Karpas-422 (cell line): ENCODE measurements around the gene DPYSL3. TPM values are rescaled to one million over a fixed set of nuclear protein-coding genes. Genes with fewer than 3 reads are reported as not detected.

Experiments
- DNase-seq: peaks from one replicate; pipeline ENCODE4 v3.0.0-alpha.2; 2015
- H2AFZ ChIP-seq: fragments of 200-600 bp; sonication (generic); 2 replicates; pipeline ENCODE4 v1.6.1; 2014; ENCODE audit warnings: antibody characterized with exemption, low read length, mixed read lengths
- H3K27ac ChIP-seq: fragments of 200-600 bp; sonication (generic); 2 replicates; pipeline ENCODE4 v1.5.1; 2014; ENCODE audit warnings: mild to moderate bottlenecking, low read length, moderate library complexity
- H3K27me3 ChIP-seq: fragments of 200-600 bp; sonication (generic); 2 replicates; pipeline ENCODE4 v1.6.1; 2014; ENCODE audit warnings: low read length, mixed read lengths
- H3K36me3 ChIP-seq: fragments of 200-600 bp; sonication (generic); 2 replicates; pipeline ENCODE4 v1.6.1; 2014; ENCODE audit warnings: low read length, mixed read lengths; ENCODE audit not compliant: insufficient read depth
- H3K4me1 ChIP-seq: fragments of 200-600 bp; sonication (generic); 2 replicates; pipeline ENCODE4 v1.6.1; 2014; ENCODE audit warnings: mild to moderate bottlenecking, low read length, mixed read lengths
- H3K4me2 ChIP-seq: fragments of 200-600 bp; sonication (generic); 2 replicates; pipeline ENCODE4 v1.6.1; 2014; ENCODE audit warnings: low read length, low read depth, mild to moderate bottlenecking; ENCODE audit not compliant: poor library complexity, severe bottlenecking
- H3K4me3 ChIP-seq: fragments of 200-600 bp; sonication (generic); 2 replicates; pipeline ENCODE4 v1.5.1; 2014; ENCODE audit warnings: mild to moderate bottlenecking, antibody characterized with exemption, low read length, mixed read lengths
- H3K79me2 ChIP-seq: fragments of 200-600 bp; sonication (generic); 2 replicates; pipeline ENCODE4 v1.6.1; 2014; ENCODE audit warnings: mild to moderate bottlenecking, low read length, mixed read lengths
- H3K9ac ChIP-seq: fragments of 200-600 bp; sonication (generic); 2 replicates; pipeline ENCODE4 v1.6.0; 2014; ENCODE audit warnings: low read length
- H3K9me2 ChIP-seq: fragments of 200-600 bp; sonication (generic), shearing (Covaris generic); replicated peaks from 2 replicates; pipeline ENCODE4 v1.6.0; 2014; ENCODE audit warnings: mild to moderate bottlenecking, low read length, moderate library complexity; ENCODE audit not compliant: insufficient read depth
- H3K9me3 ChIP-seq: fragments of 300-700, 200-600 bp; sonication (generic); 2 replicates; pipeline ENCODE4 v1.6.1; 2014; ENCODE audit warnings: low read length, mixed read lengths
- H4K20me1 ChIP-seq: fragments of 200-600 bp; sonication (generic); 2 replicates; pipeline ENCODE4 v1.6.1; 2014; ENCODE audit warnings: mild to moderate bottlenecking, antibody characterized with exemption, low read length, low read depth; ENCODE audit not compliant: insufficient read depth
- total RNA-seq: library from RNA; depleted of rRNA; stranded (reverse); fragments of >200 nt; shearing (Covaris generic); gene quantifications from 2 replicates; pipeline ENCODE4 v1.2.3, GENCODE V29; 2014; ENCODE audit warnings: low replicate concordance

Gene DPYSL3
- total RNA-seq, 1 experiment from 2014 or later = not detected

DNA sequence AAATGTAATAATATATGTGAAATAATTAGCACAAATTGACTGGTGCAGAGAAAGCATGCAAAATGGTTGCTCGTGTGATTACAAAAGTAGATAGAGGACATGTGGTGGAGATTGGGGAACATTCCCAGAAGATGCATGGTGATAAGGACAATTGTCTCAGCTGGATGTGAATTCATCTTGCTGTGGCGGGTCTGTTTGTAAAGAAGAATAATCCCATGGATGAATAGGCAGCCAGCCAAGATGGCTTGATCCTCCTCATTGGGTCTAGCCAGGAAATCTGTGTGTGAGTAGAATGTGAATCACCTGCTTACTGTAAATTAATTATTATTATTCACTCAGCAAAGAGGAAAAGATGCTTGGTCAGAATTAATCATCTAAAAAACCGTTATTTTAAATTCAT is 12.6 kb upstream of the DPYSL3 start:
- Histone ChIP-seq H3K4me1 (peaks cover 19% of the 10 kb centered on the region), H3K27me3 (no peaks in the 10 kb centered on the region), H4K20me1 (no peaks in the 10 kb centered on the region), H3K4me3 (no peak overlapping the region), H2AFZ (no peak overlapping the region), H3K9me2 (no peaks in the 10 kb centered on the region), H3K4me2 (no peak overlapping the region), H3K36me3 (no peaks in the 10 kb centered on the region), H3K27ac (no peak overlapping the region), H3K9ac (no peak overlapping the region), H3K79me2 (no peaks in the 10 kb centered on the region), H3K9me3 (no peaks in the 10 kb centered on the region)
- no peak for DNase-seq

DNA sequence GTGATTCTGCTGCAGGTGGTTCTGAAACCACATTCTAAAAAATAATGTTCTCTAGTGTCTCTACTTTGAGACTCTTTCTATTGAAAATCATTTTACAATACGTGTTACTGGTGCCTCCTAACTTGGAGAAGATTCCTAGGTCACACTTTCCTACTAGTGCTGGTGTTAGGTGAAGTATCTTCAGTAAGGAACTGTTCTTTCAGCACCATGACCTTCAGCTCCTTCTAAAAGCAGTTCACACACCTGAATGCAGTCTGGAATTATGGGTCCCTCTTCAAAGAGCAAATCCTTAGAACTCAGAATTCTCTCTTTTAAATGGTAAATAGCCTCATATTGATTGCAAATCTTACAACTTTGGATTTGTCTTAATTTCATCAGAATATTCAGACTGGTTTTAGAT is 10.6 kb upstream of the DPYSL3 start:
- no peaks in the 10 kb centered on the region for H4K20me1 ChIP-seq
- no peaks in the 10 kb centered on the region for H3K27me3 ChIP-seq
- no peak overlapping the region for H3K4me2 ChIP-seq
- no peaks in the 10 kb centered on the region for H3K9me2 ChIP-seq
- H3K79me2 ChIP-seq = no peaks in the 10 kb centered on the region
- H3K9me3 ChIP-seq = no peaks in the 10 kb centered on the region
- no peak overlapping the region for H3K9ac ChIP-seq
- H3K36me3 ChIP-seq = no peaks in the 10 kb centered on the region
- H3K4me3 ChIP-seq = no peak overlapping the region
- no peaks in the 10 kb centered on the region; the same call in 1 of the 2 replicates for H3K4me1 ChIP-seq
- H2AFZ ChIP-seq = no peak overlapping the region
- DNase-seq = no peak
- H3K27ac ChIP-seq = no peak overlapping the region

DNA sequence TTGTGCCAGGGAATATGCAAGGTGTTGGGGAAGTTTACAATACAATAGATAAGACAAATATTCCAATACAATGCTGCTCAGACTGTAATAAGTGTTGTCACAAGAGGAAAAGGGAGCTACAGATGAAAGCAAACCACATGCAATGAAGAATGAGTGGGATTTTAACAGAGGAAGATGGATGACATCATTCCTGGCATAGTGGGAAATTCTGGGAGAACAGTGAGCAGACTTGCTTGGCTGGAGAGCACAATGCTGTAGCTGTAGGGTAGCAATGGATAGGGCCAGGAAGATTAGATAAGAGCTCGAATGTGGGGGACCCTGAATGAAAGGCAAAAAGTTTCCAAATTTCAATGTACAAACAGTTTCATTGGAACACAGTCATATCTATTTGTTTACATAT is 9.5 kb upstream of the DPYSL3 start:
- Histone ChIP-seq H4K20me1 (no peaks in the 10 kb centered on the region), H3K79me2 (no peaks in the 10 kb centered on the region), H3K4me1 (no peaks in the 10 kb centered on the region; the same call in 1 of the 2 replicates), H3K9me3 (no peaks in the 10 kb centered on the region), H3K36me3 (no peaks in the 10 kb centered on the region), H3K9ac (no peak overlapping the region), H3K4me2 (no peak overlapping the region), H2AFZ (no peak overlapping the region), H3K4me3 (no peak overlapping the region), H3K27ac (no peak overlapping the region), H3K9me2 (no peaks in the 10 kb centered on the region), H3K27me3 (no peaks in the 10 kb centered on the region)
- no peak for DNase-seq

DNA sequence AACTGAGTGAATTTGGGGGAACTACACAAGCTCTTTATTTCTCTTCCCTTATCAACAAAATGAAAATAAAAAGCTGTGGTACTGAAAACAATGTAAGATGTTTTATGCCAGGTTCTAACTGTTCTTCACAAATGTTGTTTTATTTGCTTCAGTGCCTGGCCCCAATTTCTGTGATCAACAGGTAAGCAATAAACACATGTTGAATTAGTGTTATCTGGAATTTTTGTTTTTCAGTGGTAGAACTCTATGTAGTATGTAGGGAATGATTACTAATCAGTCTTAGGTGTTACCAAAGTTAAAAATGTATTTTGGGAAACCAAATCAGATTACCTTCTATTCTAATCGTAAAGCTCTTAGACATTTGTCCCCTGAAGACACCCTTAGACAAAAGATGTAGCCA is 7.5 kb upstream of the DPYSL3 start:
- Histone ChIP-seq H3K36me3 (no peaks in the 10 kb centered on the region), H3K9me2 (no peaks in the 10 kb centered on the region), H3K9ac (no peak overlapping the region), H4K20me1 (no peaks in the 10 kb centered on the region), H3K27ac (no peak overlapping the region), H3K79me2 (no peaks in the 10 kb centered on the region), H3K4me2 (no peak overlapping the region), H3K4me3 (no peak overlapping the region), H3K27me3 (no peaks in the 10 kb centered on the region), H2AFZ (no peak overlapping the region), H3K9me3 (no peaks in the 10 kb centered on the region), H3K4me1 (no peaks in the 10 kb centered on the region)
- DNase-seq = no peak

DNA sequence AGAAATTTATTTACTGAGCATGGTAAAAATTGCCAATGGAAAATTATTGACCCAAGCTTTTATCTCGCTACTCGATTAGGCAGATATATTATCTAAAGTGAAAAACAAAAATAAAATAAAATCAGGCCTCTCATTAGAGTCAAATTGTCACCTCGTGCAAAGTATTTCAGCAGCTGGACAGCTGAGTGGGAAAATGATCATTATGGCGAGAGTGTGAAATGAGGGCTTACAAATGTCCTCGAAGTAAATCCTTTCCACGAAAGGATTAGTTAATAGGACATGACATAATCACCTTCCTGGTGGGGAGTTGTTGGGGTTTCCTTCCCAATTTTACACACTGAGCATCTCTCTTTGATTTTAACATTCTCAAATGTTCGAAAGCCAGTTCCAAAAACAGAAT is 5.4 kb upstream of the DPYSL3 start:
- Histone ChIP-seq H3K9me2 (no peaks in the 10 kb centered on the region), H3K27ac (no peak overlapping the region), H3K4me3 (no peak overlapping the region), H3K9ac (no peak overlapping the region), H3K4me2 (no peak overlapping the region), H3K27me3 (no peaks in the 10 kb centered on the region), H3K4me1 (no peaks in the 10 kb centered on the region), H4K20me1 (no peaks in the 10 kb centered on the region), H3K9me3 (no peaks in the 10 kb centered on the region), H3K79me2 (no peaks in the 10 kb centered on the region), H3K36me3 (no peaks in the 10 kb centered on the region), H2AFZ (no peak overlapping the region)
- DNase-seq = peak; percentile 23

DNA sequence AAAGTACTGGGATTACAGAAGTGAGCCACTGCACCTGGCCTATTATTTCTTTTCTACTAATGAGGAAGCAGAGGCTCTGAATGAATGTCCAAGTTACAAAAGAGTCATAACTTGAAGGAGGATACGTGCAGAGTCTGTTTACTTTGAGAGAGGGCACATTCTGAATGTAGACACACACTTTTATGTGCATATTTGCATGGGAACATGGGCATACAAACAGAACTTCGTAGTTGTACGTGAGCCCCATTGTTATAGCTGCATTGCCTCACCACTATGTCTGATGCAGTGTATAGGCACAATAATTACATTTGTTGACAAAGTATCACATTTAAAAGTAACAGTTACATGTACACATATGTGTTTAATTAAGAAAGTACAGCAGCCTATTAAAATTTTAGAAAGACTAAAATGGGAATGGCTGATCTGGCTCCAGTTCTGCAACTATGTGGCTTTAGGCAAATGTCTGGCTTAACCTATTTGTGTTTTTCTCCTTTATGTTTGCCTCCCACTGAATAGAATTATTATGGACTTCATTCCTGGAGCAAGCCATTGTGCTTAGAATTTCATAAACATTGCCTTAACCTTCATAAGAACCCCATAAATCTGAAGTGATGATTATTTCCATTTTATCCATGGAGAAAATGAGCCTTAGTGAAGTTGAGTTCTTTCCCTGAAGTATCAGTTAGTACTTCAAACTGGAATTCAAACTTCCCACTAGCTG is 3.0 kb upstream of the DPYSL3 start:
- Histone ChIP-seq H3K9me2 (no peaks in the 10 kb centered on the region), H3K9me3 (no peaks in the 10 kb centered on the region), H3K36me3 (no peaks in the 10 kb centered on the region), H3K27ac (no peak overlapping the region), H3K9ac (no peak overlapping the region), H3K27me3 (no peaks in the 10 kb centered on the region), H3K79me2 (no peaks in the 10 kb centered on the region), H2AFZ (no peak overlapping the region), H3K4me3 (no peak overlapping the region), H3K4me1 (no peaks in the 10 kb centered on the region), H4K20me1 (no peaks in the 10 kb centered on the region), H3K4me2 (no peak overlapping the region)
- peak; percentile 31 for DNase-seq

DNA sequence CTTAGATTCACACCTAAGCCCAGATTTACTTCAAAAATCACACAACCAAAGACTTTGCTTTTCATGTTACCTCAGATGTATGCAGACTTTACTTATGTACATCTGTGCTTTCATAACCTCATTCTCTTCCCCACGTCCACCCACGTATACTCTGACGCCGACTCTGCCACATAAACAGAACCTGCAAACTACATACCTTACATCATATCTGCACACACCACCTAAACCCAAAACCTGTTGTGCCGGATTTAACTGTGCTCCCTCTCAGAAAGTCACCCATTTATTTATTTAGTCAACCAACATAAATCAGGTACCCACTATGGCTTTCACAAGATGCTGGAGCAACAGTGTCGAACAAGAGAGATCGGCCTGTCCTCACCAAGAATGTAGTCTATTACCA is 1.0 kb upstream of the DPYSL3 start:
- Histone ChIP-seq H3K4me1 (no peaks in the 10 kb centered on the region), H3K27ac (no peak overlapping the region), H3K9me2 (no peaks in the 10 kb centered on the region), H4K20me1 (no peaks in the 10 kb centered on the region), H3K9me3 (no peaks in the 10 kb centered on the region), H3K9ac (no peak overlapping the region), H3K27me3 (no peaks in the 10 kb centered on the region), H3K4me3 (no peak overlapping the region), H3K4me2 (no peak overlapping the region), H3K79me2 (no peaks in the 10 kb centered on the region), H3K36me3 (no peaks in the 10 kb centered on the region), H2AFZ (no peak overlapping the region)
- no peak for DNase-seq

DNA sequence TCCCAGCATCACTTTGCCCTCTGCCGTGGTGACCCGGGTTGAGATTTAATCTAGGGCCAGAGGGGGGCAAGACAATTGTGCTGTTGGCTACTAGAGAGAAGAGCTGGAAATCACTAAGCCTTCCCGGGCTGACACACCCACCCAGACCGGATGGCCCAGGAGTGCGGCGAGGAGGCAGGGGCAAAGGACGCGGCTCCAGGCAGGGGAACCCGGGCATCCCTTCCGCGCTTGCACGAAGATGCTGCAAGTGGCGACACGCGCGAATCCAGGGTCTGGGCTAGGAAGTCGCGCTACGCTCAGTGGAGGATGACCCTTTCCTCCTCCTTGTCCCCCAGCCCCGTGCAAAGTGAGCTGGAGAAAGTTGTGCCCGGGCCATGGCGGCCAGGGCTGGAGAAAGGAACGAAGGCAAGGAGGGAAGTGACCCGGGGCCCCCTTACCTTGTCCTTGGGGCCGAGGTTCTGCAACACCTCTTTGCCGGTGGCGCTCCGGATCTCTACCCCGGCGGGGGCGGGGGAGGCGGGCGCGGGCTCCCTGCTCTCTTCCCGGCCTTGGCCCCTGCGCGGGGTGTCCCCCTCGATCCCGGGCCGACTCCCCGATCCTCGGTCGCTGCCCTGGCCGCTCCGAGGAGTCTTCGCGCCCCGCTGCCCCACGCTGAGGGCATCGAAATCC is 693 bp downstream of the DPYSL3 start:
- Histone ChIP-seq H3K9me3 (no peaks in the 10 kb centered on the region), H3K4me1 (no peaks in the 10 kb centered on the region), H3K79me2 (no peaks in the 10 kb centered on the region), H3K9me2 (no peaks in the 10 kb centered on the region), H4K20me1 (no peaks in the 10 kb centered on the region), H3K27me3 (no peaks in the 10 kb centered on the region), H2AFZ (no peak overlapping the region), H3K9ac (no peak overlapping the region), H3K4me2 (no peak overlapping the region), H3K36me3 (no peaks in the 10 kb centered on the region), H3K4me3 (no peak overlapping the region), H3K27ac (no peak overlapping the region)
- DNase-seq = no peak
